ENCODE results near the gene ECEL1. TPM values are rescaled to one million over a fixed set of nuclear protein-coding genes. Genes with fewer than 3 reads are reported as not detected.
"Not testable (repeated sequence)": the region's sequence is repeated elsewhere in the genome, so short reads cannot be mapped to it uniquely, and the experiment has no call there.

The ECEL1 gene
- total RNA-seq, 2 experiments from 2014 or later, result not detected

GRCh38 chr2:232459419-232460035 is 28.1 kb downstream of the ECEL1 start:
- Mint-ChIP-seq H3K4me1 (no peaks in the 10 kb centered on the region), H3K36me3 (no peaks in the 10 kb centered on the region), H3K27me3 (peaks cover 20% of the 10 kb centered on the region), H3K9me3 (no peaks in the 10 kb centered on the region), H3K27ac (no peak overlapping the region), H3K4me3 (no peak overlapping the region)
- DNase-seq (no peak), ATAC-seq (ENCODE audit: low read depth) (no peak)
- POLR2A ChIA-PET, result no interaction called here

- ATAC-seq (ENCODE audit: low read depth) (no peak), DNase-seq (no peak)
- Mint-ChIP-seq H3K36me3 (no peaks in the 10 kb centered on the region), H3K27me3 (peaks cover 26% of the 10 kb centered on the region), H3K4me3 (no peak overlapping the region), H3K27ac (no peak overlapping the region), H3K4me1 (no peaks in the 10 kb centered on the region), H3K9me3 (no peaks in the 10 kb centered on the region)
- POLR2A ChIA-PET, result no interaction called here
These were observed 28.8 kb downstream of the ECEL1 start for GRCh38 chr2:232458661-232459418.

GRCh38 chr2:232458051-232458660 is 29.5 kb downstream of the ECEL1 start:
- H3K27ac Mint-ChIP-seq, result no peak overlapping the region
- peaks cover 29% of the 10 kb centered on the region for H3K27me3 Mint-ChIP-seq
- H3K9me3 Mint-ChIP-seq, result no peaks in the 10 kb centered on the region
- no peak overlapping the region for H3K4me3 Mint-ChIP-seq
- POLR2A ChIA-PET, result no interaction called here
- DNase-seq (no peak), ATAC-seq (ENCODE audit: low read depth) (no peak)
- H3K4me1 Mint-ChIP-seq, result no peaks in the 10 kb centered on the region
- H3K36me3 Mint-ChIP-seq, result no peaks in the 10 kb centered on the region

- Mint-ChIP-seq H3K36me3 (no peaks in the 10 kb centered on the region), H3K9me3 (no peaks in the 10 kb centered on the region), H3K4me3 (no peak overlapping the region), H3K27ac (no peak overlapping the region), H3K27me3 (peaks cover 32% of the 10 kb centered on the region), H3K4me1 (no peaks in the 10 kb centered on the region)
- POLR2A ChIA-PET, result no interaction called here
- DNase-seq (no peak), ATAC-seq (ENCODE audit: low read depth) (no peak)
These were observed 30.3 kb downstream of the ECEL1 start for GRCh38 chr2:232457121-232458011.

- Mint-ChIP-seq H3K4me1 (no peaks in the 10 kb centered on the region), H3K27me3 (peaks cover 30% of the 10 kb centered on the region), H3K4me3 (no peak overlapping the region), H3K36me3 (no peaks in the 10 kb centered on the region), H3K9me3 (no peaks in the 10 kb centered on the region), H3K27ac (no peak overlapping the region)
- ATAC-seq (ENCODE audit: low read depth) (no peak), DNase-seq (no peak)
- POLR2A ChIA-PET, result no interaction called here
These were observed 31.1 kb downstream of the ECEL1 start for GRCh38 chr2:232456296-232457120.

- Mint-ChIP-seq H3K4me1 (no peaks in the 10 kb centered on the region), H3K9me3 (no peaks in the 10 kb centered on the region), H3K27ac (no peak within 1 kb of the TSS), H3K36me3 (no peaks in the 10 kb centered on the region), H3K4me3 (no peak within 1 kb of the TSS), H3K27me3 (peaks cover 22% of the 10 kb centered on the region)
- DNase-seq (no peak), ATAC-seq (ENCODE audit: low read depth) (no peak)
- POLR2A ChIA-PET, result no interaction called here
These were observed 32.0 kb downstream of the ECEL1 start, which contains the start of gene ALPI for GRCh38 chr2:232455426-232456255. ALPI (plus strand) TSS chr2:232456153; CDS start chr2:232456200, 47 bp downstream.

GRCh38 chr2:232454630-232455029 is 33.0 kb downstream of the ECEL1 start:
- Mint-ChIP-seq H3K4me3 (no peak overlapping the region), H3K27ac (no peak overlapping the region), H3K9me3 (no peaks in the 10 kb centered on the region), H3K36me3 (no peaks in the 10 kb centered on the region), H3K4me1 (peaks cover 1% of the 10 kb centered on the region), H3K27me3 (peaks cover 18% of the 10 kb centered on the region)
- ATAC-seq (ENCODE audit: low read depth) (no peak), DNase-seq (no peak)
- POLR2A ChIA-PET, result no interaction called here

GRCh38 chr2:232451645-232452044 is 36.0 kb downstream of the ECEL1 start:
- H3K9me3 Mint-ChIP-seq; DNase-seq; ATAC-seq (ENCODE audit: low read depth); H3K4me3 Mint-ChIP-seq; H3K27ac Mint-ChIP-seq; POLR2A ChIA-PET; H3K4me1 Mint-ChIP-seq; H3K36me3 Mint-ChIP-seq: not testable (repeated sequence)
- peaks cover 15% of the 10 kb centered on the region for H3K27me3 Mint-ChIP-seq

- ATAC-seq (ENCODE audit: low read depth) (no peak), DNase-seq (peak; percentile 30)
- no peak overlapping the region for H3K4me3 Mint-ChIP-seq
- no peaks in the 10 kb centered on the region for H3K36me3 Mint-ChIP-seq
- no peaks in the 10 kb centered on the region for H3K9me3 Mint-ChIP-seq
- H3K27me3 Mint-ChIP-seq, result peaks cover 14% of the 10 kb centered on the region
- no peak overlapping the region for H3K27ac Mint-ChIP-seq
- peaks cover 5% of the 10 kb centered on the region for H3K4me1 Mint-ChIP-seq
- POLR2A ChIA-PET, result no interaction called here
These were observed 37.7 kb downstream of the ECEL1 start for GRCh38 chr2:232449964-232450363.

GRCh38 chr2:232448304-232448690 is 39.3 kb downstream of the ECEL1 start:
- POLR2A ChIA-PET, result no interaction called here
- Mint-ChIP-seq H3K4me3 (no peak overlapping the region), H3K4me1 (peaks cover 5% of the 10 kb centered on the region), H3K27me3 (peaks cover 5% of the 10 kb centered on the region), H3K27ac (no peak overlapping the region), H3K9me3 (no peaks in the 10 kb centered on the region), H3K36me3 (no peaks in the 10 kb centered on the region)
- DNase-seq (no peak), ATAC-seq (ENCODE audit: low read depth) (no peak)

- Mint-ChIP-seq H3K27ac (no peak overlapping the region), H3K36me3 (no peaks in the 10 kb centered on the region), H3K9me3 (no peaks in the 10 kb centered on the region), H3K4me3 (no peak overlapping the region), H3K4me1 (peaks cover 5% of the 10 kb centered on the region), H3K27me3 (peaks cover 5% of the 10 kb centered on the region)
- DNase-seq (no peak), ATAC-seq (ENCODE audit: low read depth) (no peak)
- POLR2A ChIA-PET, result no interaction called here
These were observed 39.9 kb downstream of the ECEL1 start for GRCh38 chr2:232447638-232448303.
